GM19467 (cell line): ENCODE data around the gene HSP90AB1.

Experiments used
- ATAC-seq: cut with Tn5 transposase; IDR thresholded peaks from one replicate; pipeline ENCODE4 v1.9.1; 2021; ENCODE audit warnings: mild to moderate bottlenecking, moderate library complexity; ENCODE audit not compliant: unreplicated experiment

The HSP90AB1 gene

GRCh38 chr6:44284121-44284520 lies 37.2 kb downstream of the HSP90AB1 start:
- ATAC-seq: no peak

GRCh38 chr6:44284867-44285266 lies 38.0 kb downstream of the HSP90AB1 start:
- no peak for ATAC-seq

GRCh38 chr6:44285552-44286284 lies 38.8 kb downstream of the HSP90AB1 start:
- no peak for ATAC-seq

GRCh38 chr6:44286285-44286565 lies 39.3 kb downstream of the HSP90AB1 start:
- no peak for ATAC-seq

GRCh38 chr6:44286747-44287146 lies 39.8 kb downstream of the HSP90AB1 start:
- no peak for ATAC-seq

GRCh38 chr6:44289726-44290260 lies 42.9 kb downstream of the HSP90AB1 start:
- ATAC-seq: no peak

GRCh38 chr6:44291841-44292240 lies 44.9 kb downstream of the HSP90AB1 start:
- ATAC-seq: no peak

GRCh38 chr6:44292661-44293365 lies 45.9 kb downstream of the HSP90AB1 start:
- no peak for ATAC-seq

- ATAC-seq: no peak
Observed at GRCh38 chr6:44294832-44295791, 48.2 kb downstream of the HSP90AB1 start.

GRCh38 chr6:44297063-44298038 lies 50.5 kb downstream of the HSP90AB1 start:
- no peak for ATAC-seq

- no peak for ATAC-seq
Observed at GRCh38 chr6:44298055-44298803, 51.3 kb downstream of the HSP90AB1 start.

- ATAC-seq: no peak
Observed at GRCh38 chr6:44298864-44299263, 52.0 kb downstream of the HSP90AB1 start.

- ATAC-seq: no peak
Observed at GRCh38 chr6:44300292-44300823, 53.5 kb downstream of the HSP90AB1 start.

GRCh38 chr6:44301106-44301505 lies 54.2 kb downstream of the HSP90AB1 start:
- ATAC-seq: no peak

GRCh38 chr6:44301782-44302564 lies 55.1 kb downstream of the HSP90AB1 start:
- no peak for ATAC-seq

GRCh38 chr6:44302856-44303255 lies 56.0 kb downstream of the HSP90AB1 start:
- no peak for ATAC-seq
